HG03159 (cell line): ENCODE results near the gene MIOS.

Source experiments
- ATAC-seq: cut with Tn5 transposase; IDR thresholded peaks from one replicate; pipeline ENCODE4 v1.9.1; 2021; ENCODE audit warnings: mild to moderate bottlenecking, moderate library complexity; ENCODE audit not compliant: unreplicated experiment

Gene MIOS

GRCh38 chr7:7581531-7582179 lies 15.0 kb downstream of the MIOS start:
- no peak for ATAC-seq

GRCh38 chr7:7582596-7582995 lies 15.9 kb downstream of the MIOS start:
- ATAC-seq, result no peak

GRCh38 chr7:7583731-7584130 lies 17.0 kb downstream of the MIOS start:
- no peak for ATAC-seq

GRCh38 chr7:7584653-7585052 lies 18.0 kb downstream of the MIOS start:
- ATAC-seq, result no peak

GRCh38 chr7:7585241-7585928 lies 18.7 kb downstream of the MIOS start:
- no peak for ATAC-seq

DNA sequence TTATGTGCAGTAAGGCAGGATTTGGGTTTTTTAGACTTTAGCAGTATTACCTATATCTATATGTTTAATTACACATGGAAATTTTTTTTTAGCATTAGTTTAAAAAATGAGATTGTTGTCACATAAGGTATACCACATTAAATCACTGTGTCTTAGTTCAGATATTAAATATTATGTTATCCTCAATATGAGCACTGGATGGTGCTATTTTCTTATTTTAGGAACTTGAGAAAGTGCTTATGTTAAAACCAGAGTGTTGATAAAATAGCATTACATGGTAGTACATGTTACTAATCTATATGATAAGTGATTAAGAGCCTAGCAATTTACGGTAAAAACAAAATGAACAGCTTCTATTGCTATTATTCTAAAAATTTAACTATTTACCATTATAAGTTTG lies 28.8 kb downstream of the MIOS start:
- no peak for ATAC-seq

DNA sequence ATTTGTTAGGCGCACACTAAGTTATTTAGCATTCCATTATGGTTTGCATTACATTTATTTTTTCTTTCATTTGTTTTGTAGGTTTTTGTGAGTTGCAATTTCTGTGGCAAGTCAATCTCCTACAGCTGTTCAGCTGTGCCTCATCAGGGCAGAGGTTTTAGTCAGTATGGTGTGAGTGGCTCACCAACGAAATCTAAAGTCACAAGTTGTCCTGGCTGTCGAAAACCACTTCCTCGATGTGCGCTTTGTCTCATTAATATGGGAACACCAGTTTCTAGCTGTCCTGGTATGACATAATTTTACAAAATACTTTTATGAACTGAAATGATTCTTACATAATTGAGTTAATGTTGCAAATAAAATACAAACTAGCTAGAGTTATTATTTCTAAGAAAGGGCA lies 29.5 kb downstream of the MIOS start:
- no peak for ATAC-seq

DNA sequence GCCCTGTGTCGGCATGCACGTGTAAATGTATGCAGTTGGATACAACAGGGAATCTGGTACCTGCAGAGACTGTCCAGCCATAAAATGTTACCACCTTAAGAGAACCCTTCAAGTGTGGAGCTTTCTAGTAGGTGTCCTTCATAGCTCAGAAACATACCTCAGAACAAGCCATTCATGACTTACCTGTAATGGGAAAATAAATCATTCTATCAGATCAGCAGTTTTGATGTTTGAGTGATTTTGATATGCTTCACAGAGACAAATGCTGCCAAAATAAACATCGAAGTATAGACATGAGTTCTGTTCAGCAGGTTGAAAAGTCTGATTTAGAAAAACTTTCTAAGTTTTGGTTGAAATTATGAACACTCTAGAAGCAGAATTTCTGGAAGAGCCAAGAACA lies 40.3 kb downstream of the MIOS start:
- ATAC-seq, result no peak

DNA sequence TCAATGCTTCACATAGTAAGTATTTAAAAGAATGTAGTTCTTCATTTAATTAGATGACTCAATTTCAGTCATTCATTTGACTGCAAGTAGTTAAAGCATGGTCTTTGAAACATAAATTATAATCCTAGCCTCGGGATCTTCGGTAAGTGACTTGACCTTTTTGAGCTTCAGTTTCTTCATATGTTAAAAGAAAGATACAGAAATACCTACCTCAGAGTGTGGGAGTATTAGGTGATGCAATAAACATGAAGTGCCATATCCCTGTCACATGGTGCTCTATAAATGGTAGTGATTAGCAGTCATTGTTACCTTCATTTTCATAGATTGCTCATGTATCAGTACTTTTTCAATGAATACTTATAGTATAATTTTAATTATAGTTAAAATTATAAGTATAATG lies 42.6 kb downstream of the MIOS start:
- ATAC-seq, result no peak

DNA sequence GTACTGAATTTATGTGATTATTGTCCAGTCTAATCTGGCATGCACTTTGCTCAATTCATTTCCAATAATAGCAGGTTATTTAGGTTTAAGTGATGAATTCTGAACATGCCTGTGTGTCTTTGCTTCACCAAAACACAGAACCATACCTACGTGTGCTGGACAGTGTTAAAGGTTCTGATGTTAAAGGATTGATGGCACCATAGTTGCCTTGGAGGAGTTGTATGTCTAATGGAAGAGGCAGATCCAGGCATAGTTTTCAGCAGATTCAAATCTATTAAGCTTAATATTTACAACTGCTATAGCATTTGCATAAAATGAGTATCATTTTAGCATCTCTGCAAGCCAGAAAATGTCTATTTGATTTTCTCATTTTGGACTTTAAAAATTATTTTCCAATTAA lies 45.8 kb downstream of the MIOS start:
- ATAC-seq, result no peak

- ATAC-seq, result no peak
Measured at GRCh38 chr7:7613210-7613609, 46.5 kb downstream of the MIOS start.

- no peak for ATAC-seq
Measured at GRCh38 chr7:7614018-7614741, 47.5 kb downstream of the MIOS start.

DNA sequence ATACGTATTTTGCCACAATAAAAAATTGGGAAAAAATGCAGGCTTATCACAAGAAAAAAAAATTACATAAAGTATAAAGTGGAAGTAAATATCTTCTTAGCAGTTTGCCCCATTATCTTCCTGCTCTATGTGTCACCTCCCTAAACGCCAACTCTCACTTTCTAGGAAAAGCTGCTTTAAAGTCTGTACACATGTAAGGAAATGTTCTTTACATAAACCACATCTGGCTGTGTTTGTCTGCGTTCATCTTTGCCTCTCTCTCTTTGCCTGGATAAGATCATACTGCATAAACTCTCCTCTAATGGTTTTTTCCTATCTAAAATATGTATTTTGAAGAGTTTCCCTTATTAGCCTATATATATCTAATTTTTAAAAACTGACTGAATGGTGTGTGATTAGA lies 50.9 kb downstream of the MIOS start:
- ATAC-seq, result no peak

GRCh38 chr7:7618410-7618809 lies 51.7 kb downstream of the MIOS start:
- ATAC-seq, result no peak

DNA sequence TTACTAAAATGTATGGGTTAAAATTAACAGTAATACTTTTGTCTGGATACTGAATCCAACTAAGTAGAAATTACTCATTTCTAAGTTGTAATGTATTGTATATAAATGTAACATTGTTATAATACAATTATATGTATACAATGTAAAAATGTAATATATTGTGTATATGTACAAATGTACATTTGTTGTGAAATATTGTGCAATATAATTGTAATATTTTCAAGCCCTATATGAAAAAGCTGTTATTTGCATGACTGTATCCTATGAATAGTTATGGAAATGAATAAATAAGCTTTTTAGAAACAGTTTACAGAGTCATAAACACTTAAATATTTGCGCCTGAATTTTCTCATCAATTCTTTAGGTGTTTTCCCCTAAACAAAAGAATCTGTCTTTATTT lies 53.6 kb downstream of the MIOS start:
- no peak for ATAC-seq

- ATAC-seq, result no peak
Measured at GRCh38 chr7:7620644-7621210, 54.0 kb downstream of the MIOS start.

GRCh38 chr7:7628476-7628875 lies 61.8 kb downstream of the MIOS start:
- ATAC-seq, result no peak

DNA sequence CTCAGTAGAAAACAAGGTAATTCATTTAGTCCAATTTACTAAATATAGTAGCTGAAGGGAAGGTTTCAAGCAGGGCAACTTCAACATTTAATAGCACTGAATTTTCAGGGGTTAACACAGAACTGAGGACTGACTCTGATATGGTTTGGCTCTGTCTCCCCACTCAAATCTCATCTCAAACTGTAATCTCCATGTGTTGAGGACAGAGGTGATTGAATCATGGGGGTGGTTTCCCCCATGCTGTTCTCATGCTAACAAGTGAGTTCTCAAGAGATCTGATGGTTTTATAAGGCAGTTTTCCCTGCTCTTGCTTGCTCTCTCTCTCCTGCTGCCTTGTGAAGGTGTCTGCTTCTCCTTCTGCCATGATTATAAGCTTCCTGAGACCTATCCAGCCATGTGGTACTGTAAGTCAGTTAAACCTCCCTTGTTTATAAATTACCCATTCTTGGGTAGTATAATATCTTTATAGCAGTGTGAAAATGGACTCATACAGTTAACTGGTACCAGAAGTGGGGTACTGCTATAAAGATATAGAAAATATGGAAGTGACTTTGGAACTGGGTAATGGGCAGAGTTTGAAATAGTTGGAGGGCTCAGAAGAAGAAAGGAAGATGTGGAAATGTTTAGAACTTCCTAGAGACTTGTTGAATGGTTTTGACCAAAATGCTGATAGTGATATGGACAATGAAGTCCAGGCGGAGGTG lies 64.1 kb downstream of the MIOS start:
- no peak for ATAC-seq

DNA sequence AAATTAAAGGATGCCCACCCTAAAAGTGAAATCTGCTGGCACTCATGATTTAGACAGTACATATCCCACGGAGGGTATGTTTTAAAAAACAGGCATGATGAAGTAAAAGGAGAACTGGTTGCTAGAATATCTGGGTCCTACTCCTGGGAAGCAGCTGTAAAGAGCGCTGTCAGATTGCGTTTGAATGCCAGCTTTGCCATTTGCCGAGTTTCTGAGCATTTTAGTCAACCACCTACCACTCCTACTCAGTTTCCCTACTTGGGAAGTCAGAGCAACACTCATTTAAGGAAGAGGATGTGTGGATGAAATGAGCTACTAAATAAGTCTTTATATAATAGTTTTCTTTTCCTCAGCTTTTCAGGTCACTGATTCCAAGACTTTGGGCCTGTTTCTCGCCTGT lies 72.7 kb downstream of the MIOS start:
- no peak for ATAC-seq

DNA sequence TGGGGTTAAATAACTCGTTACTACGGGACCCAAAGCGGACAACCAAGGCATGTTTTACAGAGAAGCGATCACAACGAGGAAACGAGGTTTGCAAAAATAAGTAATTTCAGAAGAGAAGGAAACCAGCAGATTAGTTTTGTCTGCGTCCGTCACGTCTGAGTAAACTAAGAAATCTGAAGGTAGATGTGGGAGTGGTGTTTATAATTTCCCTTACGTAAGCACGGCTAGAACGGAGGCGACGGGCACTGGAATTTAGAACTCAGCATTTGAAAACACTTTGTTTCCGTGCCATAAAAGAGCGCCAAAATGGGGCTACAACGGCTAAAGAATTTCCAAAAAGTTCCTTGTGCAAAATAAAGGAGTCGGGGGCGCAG lies 73.2 kb downstream of the MIOS start:
- peak; percentile 8 for ATAC-seq
